GM18526 (cell line): ENCODE data around the gene DGUOK.

Experiments
- POLR2A ChIP-seq: IDR thresholded peaks from 3 replicates; pipeline ENCODE4 v1.6.1; 2011; ENCODE audit not compliant: insufficient read length; ENCODE audit errors: extremely low read depth

Gene DGUOK

GRCh38 chr2:74004212-74005182, 77.8 kb downstream of the DGUOK start:
- TF ChIP-seq POLR2A = no peak

GRCh38 chr2:74005786-74006185, 79.1 kb downstream of the DGUOK start:
- no peak for TF ChIP-seq POLR2A

DNA sequence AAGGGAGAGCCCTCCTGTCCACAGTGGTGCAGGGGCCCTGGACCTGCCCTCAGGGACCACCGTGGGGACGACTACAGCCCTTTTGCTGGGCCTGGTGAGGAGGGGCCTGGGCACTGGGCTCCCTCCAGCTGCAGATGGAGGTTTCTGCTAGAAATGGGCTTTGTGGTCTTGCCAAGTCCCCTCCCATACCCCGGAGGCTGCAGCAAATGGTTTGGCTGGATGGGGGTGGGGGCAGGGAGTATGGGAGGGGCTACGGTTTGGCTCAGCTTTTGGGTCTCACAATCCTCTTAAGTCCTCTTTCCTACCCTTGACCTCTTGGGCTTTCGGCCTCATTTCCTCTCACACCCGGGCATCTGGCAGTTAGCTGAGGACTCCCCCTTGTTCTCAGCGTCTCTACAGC, 79.8 kb downstream of the DGUOK start:
- no peak for TF ChIP-seq POLR2A

GRCh38 chr2:74007121-74007520, 80.4 kb downstream of the DGUOK start:
- no peak for TF ChIP-seq POLR2A

GRCh38 chr2:74007711-74008110, 81.0 kb downstream of the DGUOK start:
- no peak for TF ChIP-seq POLR2A
